Trophoblast cell (in vitro differentiated cells and primary cell): ENCODE data around the gene CP.

Experiments used
- DNase-seq, 2 donors: peaks; one replicate each; pipeline ENCODE4 v3.0.0-alpha.2; 2016
- H2AFZ ChIP-seq: 2 replicates; pipeline ENCODE4 v1.6.1; 2013; ENCODE audit warnings: low read length, moderate library complexity, mild to moderate bottlenecking; ENCODE audit not compliant: insufficient read depth, poor library complexity
- H2AK5ac ChIP-seq: 2 replicates; pipeline ENCODE4 v1.6.1; 2013; ENCODE audit warnings: mild to moderate bottlenecking, low read length
- H2BK120ac ChIP-seq: 2 replicates; pipeline ENCODE4 v1.6.1; 2013; ENCODE audit warnings: low read length, mild to moderate bottlenecking, moderate library complexity; ENCODE audit not compliant: insufficient read depth, poor library complexity
- H2BK12ac ChIP-seq: 2 replicates; pipeline ENCODE4 v1.6.1; 2013; ENCODE audit warnings: mild to moderate bottlenecking, low read length, moderate library complexity
- H2BK5ac ChIP-seq: 2 replicates; pipeline ENCODE4 v1.6.1; 2013; ENCODE audit warnings: low read length, low read depth, moderate library complexity, mild to moderate bottlenecking; ENCODE audit not compliant: poor library complexity
- H3K14ac ChIP-seq: 2 replicates; pipeline ENCODE4 v1.6.1; 2013; ENCODE audit warnings: mild to moderate bottlenecking, low read length
- H3K18ac ChIP-seq: 2 replicates; pipeline ENCODE4 v1.6.1; 2013; ENCODE audit warnings: mild to moderate bottlenecking, low read length
- H3K23ac ChIP-seq: 2 replicates; pipeline ENCODE4 v1.6.1; 2013; ENCODE audit warnings: low read length
- H3K27ac ChIP-seq: 2 replicates; pipeline ENCODE4 v1.5.1; 2013; ENCODE audit warnings: low read depth, mild to moderate bottlenecking, inconsistent platforms, low read length, moderate library complexity
- H3K27me3 ChIP-seq: 2 replicates; pipeline ENCODE4 v1.6.1; 2013; ENCODE audit warnings: inconsistent platforms, mild to moderate bottlenecking, low read length, moderate library complexity; ENCODE audit not compliant: insufficient read depth
- H3K36me3 ChIP-seq, 2 experiments: 1 replicate in 1 of 2; 2 replicates in 1 of 2; pipeline ENCODE4 v1.6.1; 2013; ENCODE audit warnings: low read length in 2 of 2, mild to moderate bottlenecking in 2 of 2, moderate library complexity in 1 of 2; ENCODE audit not compliant: insufficient read depth in 2 of 2, control insufficient read depth in 1 of 2
- H3K4ac ChIP-seq: 2 replicates; pipeline ENCODE4 v1.6.1; 2013; ENCODE audit warnings: low read depth, mild to moderate bottlenecking, low read length, moderate library complexity
- H3K4me1 ChIP-seq, 2 experiments: 1 replicate in 1 of 2; 2 replicates in 1 of 2; pipeline ENCODE4 v1.6.1; 2013; ENCODE audit warnings: low read length in 2 of 2, mild to moderate bottlenecking in 2 of 2, moderate library complexity in 1 of 2; ENCODE audit not compliant: insufficient read depth in 2 of 2, control insufficient read depth in 1 of 2
- H3K4me2 ChIP-seq: 2 replicates; pipeline ENCODE4 v1.6.1; 2013; ENCODE audit warnings: inconsistent platforms, mild to moderate bottlenecking, low read length, moderate library complexity
- H3K4me3 ChIP-seq: 2 replicates; pipeline ENCODE4 v1.5.1; 2013; ENCODE audit warnings: mild to moderate bottlenecking, low read depth, low read length, inconsistent platforms
- H3K79me1 ChIP-seq: one replicate; pipeline ENCODE4 v1.6.1; 2013; ENCODE audit warnings: low read length
- H3K79me2 ChIP-seq: 2 replicates; pipeline ENCODE4 v1.6.1; 2013; ENCODE audit warnings: low read length, mild to moderate bottlenecking; ENCODE audit not compliant: control insufficient read depth, insufficient read depth, poor library complexity
- H3K9ac ChIP-seq: 2 replicates; pipeline ENCODE4 v1.6.1; 2013; ENCODE audit warnings: mild to moderate bottlenecking, low read length
- H3K9me3 ChIP-seq: 2 replicates; pipeline ENCODE4 v1.6.1; 2013; ENCODE audit warnings: low read depth, mild to moderate bottlenecking, control low read depth, inconsistent platforms, low read length; ENCODE audit not compliant: insufficient read depth
- H4K12ac ChIP-seq: 2 replicates; pipeline ENCODE4 v1.6.1; 2013; ENCODE audit warnings: low read depth, mild to moderate bottlenecking, low read length, moderate library complexity
- H4K8ac ChIP-seq: 2 replicates; pipeline ENCODE4 v1.6.1; 2013; ENCODE audit warnings: low read depth, mild to moderate bottlenecking, low read length, moderate library complexity
- H4K91ac ChIP-seq: one replicate; pipeline ENCODE4 v1.6.1; 2013; ENCODE audit warnings: low read depth, mild to moderate bottlenecking, low read length, moderate library complexity
- WGBS: extraction: QIAGEN DNeasy Blood & Tissue Kit; methylation state at CpG from one replicate; pipeline ENCODE4 v1.1.7; 2013; ENCODE audit warnings: missing lambda C conversion rate; ENCODE audit not compliant: insufficient read length, insufficient coverage; ENCODE audit errors: extremely low coverage; 5-methylcytosine and 5-hydroxymethylcytosine counted together

The CP gene

DNA sequence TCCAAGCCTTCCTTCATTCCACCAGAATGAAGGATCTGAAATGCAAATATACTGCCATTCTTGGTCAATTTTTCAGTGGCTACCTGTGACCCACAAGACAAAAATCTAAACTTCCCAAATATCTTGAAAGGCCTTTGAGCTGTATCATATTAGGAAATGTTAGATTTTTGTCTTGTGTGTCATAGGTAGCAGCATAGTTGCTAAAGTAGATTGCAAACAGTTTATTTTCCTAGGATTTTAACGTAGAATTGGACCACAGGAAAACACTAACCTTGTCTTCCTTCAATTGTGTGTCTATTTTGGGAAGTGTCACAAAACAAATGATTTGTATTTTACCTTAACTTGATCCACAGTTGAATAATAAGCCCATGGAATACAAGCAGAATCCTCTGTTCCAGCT, 42.4 kb downstream of the CP start:
- Histone ChIP-seq H4K12ac (no peak overlapping the region), H3K27ac (no peak overlapping the region), H3K14ac (no peak overlapping the region), H3K4me1 (peaks cover 0 to 3% of the 10 kb centered on the region in 2 experiments), H3K4me2 (no peak overlapping the region), H3K36me3 (no peaks in the 10 kb centered on the region), H2AFZ (no peak overlapping the region), H4K8ac (no peak overlapping the region), H3K79me2 (no peaks in the 10 kb centered on the region), H3K27me3 (no peaks in the 10 kb centered on the region), H4K91ac (no peak overlapping the region), H3K23ac (no peak overlapping the region), H2BK120ac (no peak overlapping the region), H2BK12ac (no peak overlapping the region), H2AK5ac (no peak overlapping the region), H3K18ac (no peak overlapping the region), H3K79me1 (no peaks in the 10 kb centered on the region), H3K4me3 (no peak overlapping the region), H2BK5ac (no peak overlapping the region), H3K9me3 (no peaks in the 10 kb centered on the region), H3K9ac (no peak overlapping the region), H3K4ac (no peak overlapping the region)
- peak; percentile 17 to 92 for DNase-seq
- no CpG with 5 or more reads among the region's 1 CpG for WGBS

GRCh38 chr3:149177122-149177521, 44.5 kb downstream of the CP start:
- Histone ChIP-seq H3K9ac (no peak overlapping the region), H3K14ac (no peak overlapping the region), H3K79me1 (no peaks in the 10 kb centered on the region), H3K4me2 (no peak overlapping the region), H3K18ac (no peak overlapping the region), H2AFZ (no peak overlapping the region), H3K27ac (no peak overlapping the region), H2BK5ac (no peak overlapping the region), H4K8ac (no peak overlapping the region), H3K36me3 (no peaks in the 10 kb centered on the region), H3K4me1 (peaks cover 0 to 3% of the 10 kb centered on the region in 2 experiments), H3K23ac (no peak overlapping the region), H3K79me2 (no peaks in the 10 kb centered on the region), H2BK120ac (no peak overlapping the region), H2BK12ac (no peak overlapping the region), H3K9me3 (no peaks in the 10 kb centered on the region), H3K27me3 (no peaks in the 10 kb centered on the region), H3K4me3 (no peak overlapping the region), H2AK5ac (no peak overlapping the region), H4K12ac (no peak overlapping the region), H4K91ac (no peak overlapping the region), H3K4ac (no peak overlapping the region)
- DNase-seq = no peak
- WGBS = no CpG with 5 or more reads among the region's 1 CpG

DNA sequence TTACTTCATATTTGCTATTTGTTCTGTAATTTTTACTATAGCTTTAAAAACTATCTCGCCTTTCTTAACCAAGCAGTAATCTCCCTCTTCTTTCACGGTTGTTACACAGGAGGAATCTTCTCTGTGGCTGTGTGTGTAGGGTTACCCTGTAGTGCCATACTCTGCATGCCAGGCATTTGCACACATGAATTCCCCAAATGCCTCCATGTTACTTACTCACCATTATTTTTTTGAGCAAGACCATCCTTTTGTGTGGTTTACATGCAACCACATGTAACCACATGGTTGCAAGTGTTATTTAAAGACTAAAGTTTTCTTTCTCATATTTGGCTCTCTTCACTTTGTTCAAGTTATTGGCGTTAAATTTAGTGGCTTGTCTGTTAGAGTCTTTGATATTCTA, 46.7 kb downstream of the CP start:
- Histone ChIP-seq H3K18ac (no peak overlapping the region), H3K9me3 (no peaks in the 10 kb centered on the region), H4K12ac (no peak overlapping the region), H3K23ac (no peak overlapping the region), H3K4me1 (peaks cover 0 to 3% of the 10 kb centered on the region in 2 experiments), H3K4me2 (no peak overlapping the region), H3K27me3 (no peaks in the 10 kb centered on the region), H2AFZ (no peak overlapping the region), H3K36me3 (peaks cover 0 to 2% of the 10 kb centered on the region in 2 experiments), H4K91ac (no peak overlapping the region), H3K4me3 (no peak overlapping the region), H2BK12ac (no peak overlapping the region), H3K79me2 (no peaks in the 10 kb centered on the region), H3K9ac (no peak overlapping the region), H3K14ac (no peak overlapping the region), H2AK5ac (no peak overlapping the region), H2BK120ac (no peak overlapping the region), H3K27ac (no peak overlapping the region), H4K8ac (no peak overlapping the region), H3K79me1 (no peaks in the 10 kb centered on the region), H3K4ac (no peak overlapping the region), H2BK5ac (no peak overlapping the region)
- WGBS = no CpG with 5 or more reads among the region's 3 CpGs
- peak; percentile 32 to 75 for DNase-seq

GRCh38 chr3:149170672-149171071, 51.0 kb downstream of the CP start:
- no CpG with 5 or more reads among the region's 7 CpGs for WGBS
- H2AK5ac ChIP-seq = no peak overlapping the region

More at GRCh38 chr3:149170672-149171071, 51.0 kb downstream of the CP start:
- Histone ChIP-seq H3K4me1 (no peaks in the 10 kb centered on the region), H3K4ac (no peak overlapping the region), H3K14ac (no peak overlapping the region), H3K9me3 (no peaks in the 10 kb centered on the region), H3K23ac (no peak overlapping the region), H4K12ac (no peak overlapping the region), H3K4me3 (no peak overlapping the region), H2BK120ac (no peak overlapping the region), H2BK12ac (no peak overlapping the region), H3K79me1 (no peaks in the 10 kb centered on the region), H3K27ac (no peak overlapping the region), H3K27me3 (no peaks in the 10 kb centered on the region), H4K8ac (no peak overlapping the region), H4K91ac (no peak overlapping the region), H3K36me3 (peaks cover 1 to 2% of the 10 kb centered on the region in 2 experiments), H2AFZ (no peak overlapping the region), H3K79me2 (no peaks in the 10 kb centered on the region), H3K18ac (no peak overlapping the region), H3K9ac (no peak overlapping the region), H2BK5ac (no peak overlapping the region), H3K4me2 (no peak overlapping the region)
- no peak for DNase-seq
